GM21381 (cell line): ENCODE measurements around the gene UBAP1L.
"Not testable (repeated sequence)": the region's sequence is repeated elsewhere in the genome, so short reads cannot be mapped to it uniquely, and the experiment has no call there.

Source experiments
- ATAC-seq: cut with Tn5 transposase; IDR thresholded peaks from one replicate; pipeline ENCODE4 v1.9.1; 2021; ENCODE audit warnings: mild to moderate bottlenecking, moderate library complexity; ENCODE audit not compliant: unreplicated experiment

Gene UBAP1L

DNA sequence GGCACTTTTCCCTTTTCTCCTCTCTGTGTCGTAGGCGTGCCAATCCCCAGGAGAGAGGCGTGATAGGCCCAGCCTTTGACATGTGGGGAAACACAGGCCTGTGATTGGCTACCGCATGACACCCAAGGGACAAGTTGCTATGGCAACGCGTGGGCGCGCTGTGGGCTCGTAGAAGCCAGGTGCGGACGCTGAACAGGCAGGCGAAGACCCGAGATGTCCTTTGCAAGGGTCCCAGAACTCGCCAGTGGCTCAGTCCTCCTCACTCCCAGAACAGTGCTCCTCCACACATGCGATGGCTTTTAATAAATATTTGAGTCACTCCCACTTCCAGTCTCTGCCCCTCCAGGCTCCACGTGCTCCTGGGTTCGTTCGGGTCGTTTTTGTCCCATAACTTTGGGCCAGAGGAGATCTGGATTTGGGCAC, 65.6 kb downstream of the UBAP1L start:
- ATAC-seq: peak; percentile 86

DNA sequence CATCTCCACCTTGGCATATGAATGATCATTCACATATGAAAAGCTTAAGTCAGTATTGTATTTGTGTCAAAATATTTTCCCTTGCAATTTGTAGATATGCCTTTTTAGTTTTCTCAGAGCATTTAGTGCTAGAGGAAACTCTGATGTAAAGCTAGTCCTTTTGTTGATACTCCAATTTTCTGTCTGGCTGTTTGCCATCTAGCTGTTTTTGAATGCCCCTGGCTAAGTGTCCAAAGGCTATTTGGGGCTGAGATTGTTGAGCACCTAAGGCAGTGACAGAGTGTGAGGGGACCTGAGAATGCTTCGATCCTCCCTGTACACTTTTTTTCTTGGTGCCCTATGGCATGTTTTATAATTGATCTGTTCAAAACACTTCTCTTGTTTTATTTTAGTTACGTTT, 66.8 kb downstream of the UBAP1L start:
- ATAC-seq: no peak

DNA sequence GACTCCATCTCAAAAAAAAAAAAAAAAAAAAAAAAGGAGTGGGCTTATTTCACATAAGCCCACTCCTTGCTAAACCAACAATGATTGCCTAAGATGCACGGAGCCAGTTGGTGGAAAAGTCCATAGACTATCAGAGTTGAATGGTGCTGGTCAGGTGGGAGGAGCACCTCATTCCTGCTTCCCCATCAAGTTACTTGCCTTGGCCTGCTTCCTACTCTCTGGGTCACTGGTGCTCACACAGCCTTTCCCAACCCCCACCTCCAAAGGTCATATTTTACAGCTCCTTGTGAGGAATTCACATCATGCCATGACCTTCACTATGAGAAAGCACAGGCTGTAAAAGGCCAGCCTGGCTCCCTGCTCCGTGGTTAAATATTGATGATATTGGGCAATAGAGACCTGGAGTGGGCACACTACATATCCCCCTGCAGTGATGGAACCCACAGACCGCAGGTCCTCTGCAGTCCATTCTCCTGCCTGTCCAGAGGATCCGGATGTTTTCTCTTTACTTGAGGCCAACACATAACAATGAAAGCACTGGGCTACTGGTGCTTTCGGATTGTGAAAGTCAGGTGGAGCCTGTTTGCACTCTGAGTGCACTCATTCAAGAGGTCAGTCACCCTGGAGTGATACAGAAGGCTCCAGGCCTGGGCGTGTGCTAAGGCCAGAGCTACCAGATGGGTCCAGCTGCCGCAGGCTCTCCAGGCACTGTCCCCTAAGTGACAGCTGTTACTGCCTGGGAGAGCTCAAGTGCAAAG, 70.1 kb downstream of the UBAP1L start, which contains the start of gene SLC51B:
Gene SLC51B, plus strand, starts transcription at position 664 of the 758 bp plus-strand sequence. CDS start 4,618 bp downstream, outside the sequence.
- ATAC-seq: no peak

DNA sequence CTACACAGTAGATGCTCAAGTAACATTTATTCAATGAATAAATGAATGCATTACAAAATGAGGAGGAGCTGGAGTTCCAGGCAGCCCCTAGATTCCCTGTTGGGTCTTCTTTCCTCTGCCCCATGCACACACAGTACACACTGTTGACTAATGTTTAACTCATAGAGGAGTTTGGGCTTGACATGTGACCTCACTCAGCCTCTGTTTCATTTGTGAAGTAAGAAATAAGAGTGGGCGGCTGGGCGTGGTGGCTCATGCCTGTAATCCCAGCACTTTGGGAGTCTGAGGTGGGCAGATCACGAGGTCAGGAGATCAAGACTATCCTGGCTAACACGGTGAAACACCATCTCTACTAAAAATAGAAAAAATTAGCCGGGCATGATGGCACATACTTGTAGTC, 70.8 kb downstream of the UBAP1L start:
- not testable (repeated sequence) for ATAC-seq

DNA sequence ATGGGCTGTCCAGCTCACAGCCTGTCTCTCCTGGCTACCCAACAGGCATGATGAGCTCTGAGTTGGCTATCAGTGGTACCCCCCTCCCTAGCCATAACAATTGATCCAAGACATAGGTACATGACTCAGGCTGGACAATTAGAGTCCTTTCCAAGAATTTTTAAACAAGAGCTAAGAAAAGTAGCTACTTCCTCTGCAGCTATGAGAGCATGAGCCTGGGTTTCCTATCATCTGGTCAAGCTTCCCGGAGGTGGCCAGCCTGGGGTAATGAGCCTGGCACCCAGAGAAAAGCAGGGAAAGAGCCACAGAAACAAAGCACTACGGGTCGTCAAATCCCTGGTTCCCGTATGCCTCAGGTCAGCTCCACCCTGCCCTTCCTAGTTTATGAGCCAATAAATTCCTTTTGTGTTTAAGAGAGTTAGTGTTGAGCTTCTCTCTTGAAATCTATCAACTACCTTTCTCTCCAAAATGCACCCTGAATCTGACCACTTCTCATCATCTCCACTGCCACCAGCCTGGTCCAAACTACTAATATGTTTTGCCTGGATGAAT, 72.1 kb downstream of the UBAP1L start:
- ATAC-seq: no peak
